ENCODE results near the gene PARK7. TPM values are rescaled to one million over a fixed set of nuclear protein-coding genes. Genes with fewer than 3 reads are reported as not detected.

Gene PARK7
- total and polyA plus RNA-seq, 2 experiments from 2014 or later, result 178 to 679 TPM

- no peak overlapping the region for H3K4me3 Mint-ChIP-seq
- peaks cover 40% of the 10 kb centered on the region for H3K36me3 ChIP-seq (ENCODE audit: insufficient read depth)
- H4K20me1 ChIP-seq (replicated peaks; ENCODE audit: insufficient read depth), result peaks cover 10% of the 10 kb centered on the region
- H3F3A ChIP-seq (replicated peaks; ENCODE audit: low read depth), result no peaks in the 10 kb centered on the region
- H3K27me3 Mint-ChIP-seq (ENCODE audit: insufficient read depth, low read depth, poor library complexity), result peaks cover 3% of the 10 kb centered on the region
- H3K9me2 ChIP-seq (ENCODE audit: insufficient read depth), result no peaks in the 10 kb centered on the region
- ATAC-seq (no peak), DNase-seq (ENCODE audit: low spot score) (no peak)
- H3K4me1 Mint-ChIP-seq, result peaks cover 13% of the 10 kb centered on the region; the same call in 2 of the 3 replicates
- H3K36me3 Mint-ChIP-seq (ENCODE audit: low read depth), result peaks cover 91% of the 10 kb centered on the region
- no peaks in the 10 kb centered on the region for H3K9me3 Mint-ChIP-seq
- H3K27me3 ChIP-seq (ENCODE audit: insufficient read depth), result no peaks in the 10 kb centered on the region
- H3K4me2 ChIP-seq, result no peak overlapping the region
- no peak overlapping the region for H3K27ac Mint-ChIP-seq
- no peak for TF ChIP-seq EZH2phosphoT487 (IDR thresholded peaks at IDR 0.05; ENCODE audit: unreplicated experiment)
- no peak for TF ChIP-seq ZNF462 (CRISPR knock-in tag; IDR thresholded peaks at IDR 0.05)
- no peak for TF ChIP-seq JUNB (IDR thresholded peaks at IDR 0.05; ENCODE audit: unreplicated experiment)
- TF ChIP-seq CTCF (conservative IDR thresholded peaks at IDR 0.05; ENCODE audit: low read depth in 2 of 2), result no peak
- no peak for TF ChIP-seq ZNF114 (CRISPR knock-in tag; IDR thresholded peaks at IDR 0.05)
- no peak for TF ChIP-seq EZH2 (IDR thresholded peaks at IDR 0.05; ENCODE audit: low read depth, unreplicated experiment)
- TF ChIP-seq NANOG (IDR thresholded peaks at IDR 0.05; ENCODE audit: borderline replicate concordance), result no peak
- TF ChIP-seq ETS1 (IDR thresholded peaks at IDR 0.05), result no peak
- no peak for TF ChIP-seq POLR2AphosphoS5 (IDR thresholded peaks at IDR 0.05; ENCODE audit: low read depth)
- no peak for TF ChIP-seq ZNF331 (CRISPR knock-in tag; IDR thresholded peaks at IDR 0.05; ENCODE audit: low read depth)
- no peak for TF ChIP-seq REST (IDR thresholded peaks at IDR 0.05; ENCODE audit: unreplicated experiment)
- no peak for TF ChIP-seq CREB1 (CRISPR knock-in tag; IDR thresholded peaks at IDR 0.05; ENCODE audit: low read depth)
- no peak for TF ChIP-seq STAT1 (IDR thresholded peaks at IDR 0.05; ENCODE audit: unreplicated experiment)
- H3K27ac ChIP-seq (ENCODE audit: low read depth), result no peak overlapping the region
- H2AFZ ChIP-seq, result no peak overlapping the region
- H3K79me2 ChIP-seq (replicated peaks; ENCODE audit: insufficient read depth), result peaks cover 24% of the 10 kb centered on the region
- no peak overlapping the region for H3K4me3 ChIP-seq
- no peaks in the 10 kb centered on the region for H3K4me1 ChIP-seq (ENCODE audit: insufficient read depth)
These were observed 19.5 kb downstream of the PARK7 start for GRCh38 chr1:7980984-7981383.

All from GM23338 (cell line).